ENCODE data around the gene SFMBT2. TPM values are rescaled to one million over a fixed set of nuclear protein-coding genes. Genes with fewer than 3 reads are reported as not detected.

Gene SFMBT2
- total RNA-seq, 3 donors from 2014 or later (not counting 1 experiment from before 2014, with no cell fraction given): 50.4 to 70.4 (median 52.2) TPM

DNA sequence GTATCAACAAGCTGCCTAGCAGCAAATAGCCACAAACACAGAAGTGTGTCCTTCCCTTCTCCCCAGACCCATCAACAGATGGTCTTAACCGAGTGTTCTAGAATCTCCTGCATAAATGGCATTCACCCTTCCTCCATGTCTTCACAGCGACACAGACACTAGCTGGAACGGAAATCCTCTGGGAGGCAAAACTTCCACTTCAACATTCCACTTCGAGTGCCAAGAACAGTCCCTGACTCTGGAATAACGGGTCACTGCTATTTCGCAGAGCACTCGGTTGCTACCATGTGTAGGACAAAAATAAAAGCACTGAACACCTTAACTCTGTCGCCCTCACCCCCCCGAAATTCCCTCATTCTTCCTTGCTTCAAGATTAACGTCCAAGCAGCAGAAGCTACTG lies 65.1 kb downstream of the SFMBT2 start:
- WGBS (ENCODE audit: insufficient coverage): 95% methylated on average over 10 of the region's 10 CpGs
- Histone ChIP-seq H3K27me3 (ENCODE audit: control insufficient read depth, insufficient read depth, low read length) (no peaks in the 10 kb centered on the region), H3K4me3 (ENCODE audit: low read length) (no peak overlapping the region), H3K36me3 (ENCODE audit: control insufficient read depth, insufficient read depth, low read length) (peaks cover 8% of the 10 kb centered on the region), H3K27ac (ENCODE audit: low read length) (no peak overlapping the region), H3K9me3 (ENCODE audit: control insufficient read depth, insufficient read depth, low read length) (no peaks in the 10 kb centered on the region), H3K4me1 (ENCODE audit: control insufficient read depth, insufficient read depth, low read length) (no peaks in the 10 kb centered on the region)
- Mint-ChIP-seq H3K4me1 (peaks cover 54 to 80% of the 10 kb centered on the region in 2 donors), H3K4me3 (no peak overlapping the region), H3K9me3 (no peaks in the 10 kb centered on the region), H3K27me3 (ENCODE audit: low read depth in 2 of 2) (no peaks in the 10 kb centered on the region), H3K36me3 (peaks cover 11% of the 10 kb centered on the region), H3K27ac (peak overlapping the region in 1 of 2 donors; percentile 11)
- TF ChIP-seq, protein P1, sequence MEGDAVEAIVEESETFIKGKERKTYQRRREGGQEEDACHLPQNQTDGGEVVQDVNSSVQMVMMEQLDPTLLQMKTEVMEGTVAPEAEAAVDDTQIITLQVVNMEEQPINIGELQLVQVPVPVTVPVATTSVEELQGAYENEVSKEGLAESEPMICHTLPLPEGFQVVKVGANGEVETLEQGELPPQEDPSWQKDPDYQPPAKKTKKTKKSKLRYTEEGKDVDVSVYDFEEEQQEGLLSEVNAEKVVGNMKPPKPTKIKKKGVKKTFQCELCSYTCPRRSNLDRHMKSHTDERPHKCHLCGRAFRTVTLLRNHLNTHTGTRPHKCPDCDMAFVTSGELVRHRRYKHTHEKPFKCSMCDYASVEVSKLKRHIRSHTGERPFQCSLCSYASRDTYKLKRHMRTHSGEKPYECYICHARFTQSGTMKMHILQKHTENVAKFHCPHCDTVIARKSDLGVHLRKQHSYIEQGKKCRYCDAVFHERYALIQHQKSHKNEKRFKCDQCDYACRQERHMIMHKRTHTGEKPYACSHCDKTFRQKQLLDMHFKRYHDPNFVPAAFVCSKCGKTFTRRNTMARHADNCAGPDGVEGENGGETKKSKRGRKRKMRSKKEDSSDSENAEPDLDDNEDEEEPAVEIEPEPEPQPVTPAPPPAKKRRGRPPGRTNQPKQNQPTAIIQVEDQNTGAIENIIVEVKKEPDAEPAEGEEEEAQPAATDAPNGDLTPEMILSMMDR (IDR thresholded peaks at IDR 0.05): no peak
- no peak for DNase-seq
- intact Hi-C loops (cut with micrococcal nuclease): no loop called here
- no peak for ATAC-seq

DNA sequence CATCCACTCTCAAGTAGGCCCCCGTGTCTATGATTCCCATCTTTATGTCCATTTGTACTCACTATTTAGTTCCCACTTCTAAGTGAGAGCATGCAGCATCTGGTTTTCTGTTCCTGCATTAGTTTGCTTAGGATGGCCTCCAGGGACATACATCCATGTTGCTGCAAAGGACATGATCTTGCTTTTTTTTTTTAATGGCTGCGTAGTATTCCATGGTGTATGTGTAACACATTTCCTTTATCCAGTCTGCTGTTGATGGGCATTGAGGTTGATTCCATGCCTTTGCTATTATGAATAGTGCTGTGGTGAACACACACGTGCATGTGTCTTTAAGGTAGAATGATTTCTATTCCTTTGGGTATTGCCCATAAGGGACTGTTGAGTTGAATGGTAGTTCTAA lies 67.8 kb downstream of the SFMBT2 start:
- no peaks in the 10 kb centered on the region for H3K27me3 ChIP-seq (ENCODE audit: control insufficient read depth, insufficient read depth, low read length)
- DNase-seq: no peak
- 84% methylated on average over 3 of the region's 3 CpGs for WGBS (ENCODE audit: insufficient coverage)
- H3K27me3 Mint-ChIP-seq (ENCODE audit: low read depth in 2 of 2): no peaks in the 10 kb centered on the region
- no peaks in the 10 kb centered on the region for H3K9me3 ChIP-seq (ENCODE audit: control insufficient read depth, insufficient read depth, low read length)
- intact Hi-C loops (cut with micrococcal nuclease): no loop called here
- TF ChIP-seq, protein P1 (IDR thresholded peaks at IDR 0.05): no peak
- H3K4me1 Mint-ChIP-seq: peaks cover 59 to 81% of the 10 kb centered on the region in 2 donors
- no peak for ATAC-seq
- no peak overlapping the region for H3K27ac Mint-ChIP-seq
- no peak overlapping the region for H3K27ac ChIP-seq (ENCODE audit: low read length)
- no peaks in the 10 kb centered on the region for H3K9me3 Mint-ChIP-seq
- peaks cover 3% of the 10 kb centered on the region for H3K36me3 ChIP-seq (ENCODE audit: control insufficient read depth, insufficient read depth, low read length)
- H3K4me3 Mint-ChIP-seq: no peak overlapping the region
- H3K4me1 ChIP-seq (ENCODE audit: control insufficient read depth, insufficient read depth, low read length): no peaks in the 10 kb centered on the region
- no peak overlapping the region for H3K4me3 ChIP-seq (ENCODE audit: low read length)
- no peaks in the 10 kb centered on the region for H3K36me3 Mint-ChIP-seq

DNA sequence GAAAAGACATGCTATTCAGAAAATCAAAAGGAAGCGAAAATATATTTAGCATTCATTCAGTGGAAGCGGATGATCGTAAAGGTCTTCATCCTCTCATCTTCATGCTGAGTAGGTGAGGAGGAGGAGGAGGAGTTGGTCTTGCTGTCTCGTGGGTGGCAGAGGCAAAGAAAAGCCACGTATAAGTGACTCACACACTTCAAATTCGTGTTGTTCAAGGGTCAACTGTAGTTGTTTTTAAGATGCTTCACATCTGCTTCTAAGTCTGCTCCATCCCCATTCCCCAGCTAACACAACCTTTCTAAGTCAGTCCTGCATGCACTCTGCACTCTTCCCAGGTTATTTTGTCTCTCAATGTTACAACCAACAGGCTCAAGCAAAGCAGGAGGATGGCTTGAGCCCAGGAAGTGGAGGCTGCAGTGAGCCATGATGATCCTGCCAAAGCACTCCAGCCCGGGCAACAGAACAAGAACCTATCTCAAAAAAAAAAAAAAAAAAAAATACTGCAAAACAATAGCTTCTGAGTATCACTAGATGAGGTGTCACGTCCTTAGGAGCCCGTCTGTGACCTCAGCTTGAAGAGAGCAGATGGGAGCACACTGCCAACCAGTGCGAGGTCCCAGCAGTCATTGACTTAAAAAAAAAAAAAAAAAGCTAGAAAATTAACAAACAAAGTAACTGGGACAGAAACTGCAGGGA lies 70.5 kb downstream of the SFMBT2 start:
- Mint-ChIP-seq H3K4me1 (peaks cover 75 to 89% of the 10 kb centered on the region in 2 donors), H3K27me3 (ENCODE audit: low read depth in 2 of 2) (no peaks in the 10 kb centered on the region), H3K36me3 (no peaks in the 10 kb centered on the region), H3K9me3 (no peaks in the 10 kb centered on the region), H3K4me3 (no peak overlapping the region), H3K27ac (peak overlapping the region; percentile 47 to 64)
- Histone ChIP-seq H3K9me3 (ENCODE audit: control insufficient read depth, insufficient read depth, low read length) (no peaks in the 10 kb centered on the region), H3K27ac (ENCODE audit: low read length) (no peak overlapping the region), H3K27me3 (ENCODE audit: control insufficient read depth, insufficient read depth, low read length) (no peaks in the 10 kb centered on the region), H3K36me3 (ENCODE audit: control insufficient read depth, insufficient read depth, low read length) (peaks cover 3% of the 10 kb centered on the region), H3K4me3 (ENCODE audit: low read length) (no peak overlapping the region), H3K4me1 (ENCODE audit: control insufficient read depth, insufficient read depth, low read length) (peaks cover 8% of the 10 kb centered on the region)
- intact Hi-C loops (cut with micrococcal nuclease): no loop called here
- WGBS (ENCODE audit: insufficient coverage): 63% methylated on average over 9 of the region's 10 CpGs
- TF ChIP-seq, protein P1 (IDR thresholded peaks at IDR 0.05): no peak
- ATAC-seq (peak in 2 of 3 donors; percentile 44 to 53), DNase-seq (no peak)

DNA sequence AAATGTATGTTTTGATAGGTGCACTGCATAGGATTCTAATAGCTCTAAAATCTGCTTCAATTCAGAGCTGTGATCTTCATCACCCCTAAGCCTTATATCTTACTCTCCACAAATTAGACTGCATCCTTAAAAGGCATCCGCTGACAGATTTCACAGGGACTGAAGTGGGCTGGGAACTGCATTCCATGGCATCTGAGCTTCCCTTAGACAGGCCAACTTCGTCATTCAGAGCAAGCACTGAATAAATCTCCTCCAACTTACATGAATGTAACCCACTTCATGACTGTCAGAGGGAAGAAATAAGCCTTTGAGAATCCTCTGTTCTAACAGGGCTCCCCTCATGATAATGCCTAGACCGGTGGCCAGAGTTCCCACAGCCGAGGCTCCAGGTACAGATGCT lies 71.3 kb downstream of the SFMBT2 start:
- peaks cover 76 to 94% of the 10 kb centered on the region in 2 donors for H3K4me1 Mint-ChIP-seq
- 99% methylated on average over 4 of the region's 4 CpGs for WGBS (ENCODE audit: insufficient coverage)
- peaks cover 8% of the 10 kb centered on the region for H3K4me1 ChIP-seq (ENCODE audit: control insufficient read depth, insufficient read depth, low read length)
- H3K27me3 Mint-ChIP-seq (ENCODE audit: low read depth in 2 of 2): no peaks in the 10 kb centered on the region
- H3K4me3 ChIP-seq (ENCODE audit: low read length): no peak overlapping the region
- H3K36me3 Mint-ChIP-seq: no peaks in the 10 kb centered on the region
- H3K9me3 ChIP-seq (ENCODE audit: control insufficient read depth, insufficient read depth, low read length): no peaks in the 10 kb centered on the region
- no peak for DNase-seq
- TF ChIP-seq, protein P1 (IDR thresholded peaks at IDR 0.05): no peak
- ATAC-seq: no peak
- no peaks in the 10 kb centered on the region for H3K27me3 ChIP-seq (ENCODE audit: control insufficient read depth, insufficient read depth, low read length)
- no peaks in the 10 kb centered on the region for H3K9me3 Mint-ChIP-seq
- intact Hi-C loops (cut with micrococcal nuclease): no loop called here
- H3K27ac Mint-ChIP-seq: peak overlapping the region; percentile 47 to 64
- no peak overlapping the region for H3K27ac ChIP-seq (ENCODE audit: low read length)
- H3K4me3 Mint-ChIP-seq: no peak overlapping the region
- peaks cover 3% of the 10 kb centered on the region for H3K36me3 ChIP-seq (ENCODE audit: control insufficient read depth, insufficient read depth, low read length)

All from natural killer cell (primary cell).